Epidermal melanocyte (primary cell): ENCODE data around the gene DRG1.
"Not testable (repeated sequence)": the region's sequence is repeated elsewhere in the genome, so short reads cannot be mapped to it uniquely, and the experiment has no call there.

Experiments
- DNase-seq: peaks from one replicate; pipeline ENCODE4 v3.0.0; 2011; ENCODE audit warnings: low spot score; ENCODE audit not compliant: insufficient read length

The DRG1 gene

GRCh38 chr22:31442768-31443489, 43.5 kb downstream of the DRG1 start:
- DNase-seq: no peak

GRCh38 chr22:31443516-31443915, 44.1 kb downstream of the DRG1 start:
- no peak for DNase-seq

GRCh38 chr22:31445642-31446041, 46.2 kb downstream of the DRG1 start:
- DNase-seq: no peak

- DNase-seq: no peak
Measured at GRCh38 chr22:31446208-31446607, 46.8 kb downstream of the DRG1 start.

GRCh38 chr22:31446767-31447166, 47.4 kb downstream of the DRG1 start:
- no peak for DNase-seq

GRCh38 chr22:31447337-31447736, 47.9 kb downstream of the DRG1 start:
- DNase-seq: no peak

- no peak for DNase-seq
Measured at GRCh38 chr22:31448382-31448781, 49.0 kb downstream of the DRG1 start.

GRCh38 chr22:31449506-31449905, 50.1 kb downstream of the DRG1 start:
- DNase-seq: no peak

- DNase-seq: no peak
Measured at GRCh38 chr22:31451709-31452571, 52.5 kb downstream of the DRG1 start.

GRCh38 chr22:31461699-31462098, 62.3 kb downstream of the DRG1 start:
- DNase-seq: no peak

GRCh38 chr22:31465307-31465706, 65.9 kb downstream of the DRG1 start:
- no peak for DNase-seq

GRCh38 chr22:31474743-31475142, 75.3 kb downstream of the DRG1 start:
- DNase-seq: no peak

GRCh38 chr22:31475800-31476199, 76.4 kb downstream of the DRG1 start:
- no peak for DNase-seq

- DNase-seq: no peak
Measured at GRCh38 chr22:31477329-31477728, 77.9 kb downstream of the DRG1 start.

GRCh38 chr22:31481129-31481528, 81.7 kb downstream of the DRG1 start:
- DNase-seq: no peak

GRCh38 chr22:31482470-31482869, 83.1 kb downstream of the DRG1 start:
- not testable (repeated sequence) for DNase-seq
